ENCODE results near the gene SDK1. TPM values are rescaled to one million over a fixed set of nuclear protein-coding genes. Genes with fewer than 3 reads are reported as not detected.

The SDK1 gene
- total RNA-seq, 4 donors from 2014 or later: 1.2 to 1.8 (median 1.5) TPM

- Histone ChIP-seq H3K27ac (no peak overlapping the region), H3K4me3 (no peak overlapping the region), H3K9me3 (no peaks in the 10 kb centered on the region), H3K36me3 (no peaks in the 10 kb centered on the region), H3K4me1 (no peaks in the 10 kb centered on the region), H3K27me3 (no peaks in the 10 kb centered on the region)
- in situ Hi-C loops (cut with MboI; ENCODE audit: low sequenced_read_pairs in 4 of 4) (no loop called here), intact Hi-C loops (cut with DNase I; ENCODE audit: low total_unique reads) (no loop called here)
- TF ChIP-seq POLR2A (IDR thresholded peaks at IDR 0.05): no peak
- TF ChIP-seq, protein P1, sequence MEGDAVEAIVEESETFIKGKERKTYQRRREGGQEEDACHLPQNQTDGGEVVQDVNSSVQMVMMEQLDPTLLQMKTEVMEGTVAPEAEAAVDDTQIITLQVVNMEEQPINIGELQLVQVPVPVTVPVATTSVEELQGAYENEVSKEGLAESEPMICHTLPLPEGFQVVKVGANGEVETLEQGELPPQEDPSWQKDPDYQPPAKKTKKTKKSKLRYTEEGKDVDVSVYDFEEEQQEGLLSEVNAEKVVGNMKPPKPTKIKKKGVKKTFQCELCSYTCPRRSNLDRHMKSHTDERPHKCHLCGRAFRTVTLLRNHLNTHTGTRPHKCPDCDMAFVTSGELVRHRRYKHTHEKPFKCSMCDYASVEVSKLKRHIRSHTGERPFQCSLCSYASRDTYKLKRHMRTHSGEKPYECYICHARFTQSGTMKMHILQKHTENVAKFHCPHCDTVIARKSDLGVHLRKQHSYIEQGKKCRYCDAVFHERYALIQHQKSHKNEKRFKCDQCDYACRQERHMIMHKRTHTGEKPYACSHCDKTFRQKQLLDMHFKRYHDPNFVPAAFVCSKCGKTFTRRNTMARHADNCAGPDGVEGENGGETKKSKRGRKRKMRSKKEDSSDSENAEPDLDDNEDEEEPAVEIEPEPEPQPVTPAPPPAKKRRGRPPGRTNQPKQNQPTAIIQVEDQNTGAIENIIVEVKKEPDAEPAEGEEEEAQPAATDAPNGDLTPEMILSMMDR (IDR thresholded peaks at IDR 0.05 in 4 of 5, conservative IDR thresholded peaks at IDR 0.05 in 1 of 5): no peak
- DNase-seq (no peak), ATAC-seq (no peak)
Observed at GRCh38 chr7:4178416-4178815, 877.4 kb downstream of the SDK1 start.

GRCh38 chr7:4178916-4179687 is 878.0 kb downstream of the SDK1 start:
- DNase-seq (no peak), ATAC-seq (no peak)
- in situ Hi-C loops (cut with MboI; ENCODE audit: low sequenced_read_pairs in 4 of 4): no loop called here
- no peak overlapping the region for H3K4me3 ChIP-seq
- intact Hi-C loops (cut with DNase I; ENCODE audit: low total_unique reads): no loop called here
- no peaks in the 10 kb centered on the region for H3K9me3 ChIP-seq
- no peaks in the 10 kb centered on the region for H3K4me1 ChIP-seq
- H3K27me3 ChIP-seq: no peaks in the 10 kb centered on the region
- no peak overlapping the region for H3K27ac ChIP-seq
- H3K36me3 ChIP-seq: no peaks in the 10 kb centered on the region
- TF ChIP-seq, protein P1 (IDR thresholded peaks at IDR 0.05 in 4 of 5, conservative IDR thresholded peaks at IDR 0.05 in 1 of 5): no peak
- TF ChIP-seq POLR2A (IDR thresholded peaks at IDR 0.05): no peak

- H3K9me3 ChIP-seq: no peaks in the 10 kb centered on the region
- no peaks in the 10 kb centered on the region for H3K4me1 ChIP-seq
- no peaks in the 10 kb centered on the region for H3K27me3 ChIP-seq
- H3K27ac ChIP-seq: no peak overlapping the region
- DNase-seq (no peak), ATAC-seq (no peak)
- no peaks in the 10 kb centered on the region for H3K36me3 ChIP-seq
- in situ Hi-C loops (cut with MboI; ENCODE audit: low sequenced_read_pairs in 4 of 4) (no loop called here), intact Hi-C loops (cut with DNase I; ENCODE audit: low total_unique reads) (no loop called here)
- no peak overlapping the region for H3K4me3 ChIP-seq
- TF ChIP-seq, protein P1 (IDR thresholded peaks at IDR 0.05 in 4 of 5, conservative IDR thresholded peaks at IDR 0.05 in 1 of 5): no peak
- no peak for TF ChIP-seq POLR2A (IDR thresholded peaks at IDR 0.05)
Observed at GRCh38 chr7:4179688-4180380, 878.8 kb downstream of the SDK1 start.

DNA sequence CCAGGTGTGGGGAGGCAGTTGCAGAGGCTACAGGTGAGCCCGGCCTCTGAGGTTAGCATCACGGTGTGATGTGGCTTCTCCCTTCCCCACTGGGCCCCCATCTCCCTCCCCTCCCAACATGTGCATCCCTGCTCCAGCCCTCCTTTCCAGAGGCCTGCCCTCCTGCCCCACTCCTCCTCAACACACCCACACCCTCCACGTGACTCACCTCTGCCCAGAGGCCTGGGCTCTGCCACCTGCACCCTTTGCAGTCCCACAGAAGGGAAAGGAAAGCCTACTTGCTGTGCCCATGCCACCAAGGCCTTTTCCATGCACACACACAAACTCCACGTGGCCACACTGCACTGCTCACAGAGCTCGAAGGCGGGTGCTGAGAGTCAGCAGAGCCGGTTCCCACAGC is 880.4 kb downstream of the SDK1 start:
- intact Hi-C loops (cut with DNase I; ENCODE audit: low total_unique reads): no loop called here
- in situ Hi-C loops (cut with MboI; ENCODE audit: low sequenced_read_pairs in 4 of 4): no loop called here
- no peak overlapping the region for H3K4me3 ChIP-seq
- TF ChIP-seq, protein P1 (IDR thresholded peaks at IDR 0.05 in 4 of 5, conservative IDR thresholded peaks at IDR 0.05 in 1 of 5): no peak
- TF ChIP-seq POLR2A (IDR thresholded peaks at IDR 0.05): no peak
- no peaks in the 10 kb centered on the region for H3K27me3 ChIP-seq
- H3K27ac ChIP-seq: no peak overlapping the region
- no peaks in the 10 kb centered on the region for H3K36me3 ChIP-seq
- H3K4me1 ChIP-seq: no peaks in the 10 kb centered on the region
- H3K9me3 ChIP-seq: no peaks in the 10 kb centered on the region
- DNase-seq (no peak), ATAC-seq (no peak)
